Activated naive CD8-positive, alpha-beta T cell treated with anti-CD3 and anti-CD28 coated beads, Interleukin-2, amount 50 U/mL, for 24 hours (primary cell): ENCODE measurements around the gene ARL2.

Experiments
- ATAC-seq: fragments of 150-1000 bp; cut with Tn5 transposase; one replicate; pipeline ENCODE4 v1.10.0; 2021
- DNase-seq: peaks from one replicate; pipeline ENCODE4 v3.0.0; 2021
- H3K27ac Mint-ChIP-seq: one replicate; pipeline ENCODE4 v1.8.0; 2021; ENCODE audit warnings: mild to moderate bottlenecking, mixed read lengths
- H3K27me3 Mint-ChIP-seq: one replicate; pipeline ENCODE4 v1.8.0; 2021; ENCODE audit warnings: mixed read lengths
- H3K36me3 Mint-ChIP-seq: one replicate; pipeline ENCODE4 v1.8.0; 2021; ENCODE audit warnings: low read depth, mixed read lengths
- H3K4me1 Mint-ChIP-seq: one replicate; pipeline ENCODE4 v1.8.0; 2021; ENCODE audit warnings: mixed read lengths
- H3K4me3 Mint-ChIP-seq: one replicate; pipeline ENCODE4 v1.8.0; 2021; ENCODE audit warnings: mild to moderate bottlenecking, moderate library complexity, mixed read lengths
- H3K9me3 Mint-ChIP-seq: one replicate; pipeline ENCODE4 v1.8.0; 2021; ENCODE audit warnings: mixed read lengths

ARL2 gene

DNA sequence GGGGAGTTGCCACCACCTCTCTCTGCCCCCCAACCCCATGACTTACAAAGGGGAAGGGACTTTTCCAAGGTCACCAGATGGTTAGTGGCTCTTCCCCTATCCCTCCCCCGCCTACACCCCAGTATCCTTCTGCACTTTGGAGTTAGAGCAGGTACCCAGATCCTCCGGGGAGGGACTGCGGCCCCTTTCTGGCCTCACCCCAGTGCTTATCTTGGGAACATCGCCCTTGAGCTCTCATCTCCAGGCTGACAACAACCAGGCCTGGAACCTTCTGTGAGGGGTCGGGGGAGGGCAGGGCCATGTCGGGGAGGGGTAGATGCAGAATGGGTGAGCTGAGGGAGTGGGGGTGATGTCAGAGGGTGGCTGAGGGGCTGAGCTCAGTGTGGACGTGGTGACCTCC is 51.9 kb downstream of the ARL2 start:
- no peak overlapping the region for H3K4me3 Mint-ChIP-seq

DNA sequence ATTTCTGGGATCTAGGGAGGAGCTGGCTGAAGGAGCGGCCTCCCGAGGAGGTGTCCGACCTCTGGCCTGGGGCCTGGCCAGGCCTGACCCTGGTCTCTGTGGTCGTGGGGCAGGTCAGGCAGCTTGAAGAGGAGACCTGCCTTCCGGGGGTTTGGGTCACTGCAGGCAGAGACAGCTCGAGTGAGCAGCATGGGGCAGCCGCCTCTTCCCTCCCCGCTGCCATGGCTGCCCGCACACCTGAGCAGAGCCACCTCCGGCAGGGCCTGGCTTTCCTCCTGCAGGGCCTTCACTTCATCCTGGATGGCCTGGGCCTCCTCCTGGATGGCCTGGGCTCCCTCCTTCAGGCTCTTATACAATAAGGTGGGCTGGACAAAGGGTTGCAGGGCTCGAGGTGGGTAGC is 52.4 kb downstream of the ARL2 start:
- ATAC-seq, result no peak
- H3K27ac Mint-ChIP-seq, result no peak overlapping the region
- H3K9me3 Mint-ChIP-seq, result no peaks in the 10 kb centered on the region
- DNase-seq, result no peak
- no peak overlapping the region for H3K4me3 Mint-ChIP-seq
- H3K4me1 Mint-ChIP-seq, result no peaks in the 10 kb centered on the region
- no peaks in the 10 kb centered on the region for H3K36me3 Mint-ChIP-seq
- no peaks in the 10 kb centered on the region for H3K27me3 Mint-ChIP-seq

More for the DNA sequence above, 51.9 kb downstream of the ARL2 start:
- Mint-ChIP-seq H3K4me1 (no peaks in the 10 kb centered on the region), H3K27ac (no peak overlapping the region), H3K27me3 (no peaks in the 10 kb centered on the region), H3K9me3 (no peaks in the 10 kb centered on the region), H3K36me3 (no peaks in the 10 kb centered on the region)
- DNase-seq (no peak), ATAC-seq (no peak)

DNA sequence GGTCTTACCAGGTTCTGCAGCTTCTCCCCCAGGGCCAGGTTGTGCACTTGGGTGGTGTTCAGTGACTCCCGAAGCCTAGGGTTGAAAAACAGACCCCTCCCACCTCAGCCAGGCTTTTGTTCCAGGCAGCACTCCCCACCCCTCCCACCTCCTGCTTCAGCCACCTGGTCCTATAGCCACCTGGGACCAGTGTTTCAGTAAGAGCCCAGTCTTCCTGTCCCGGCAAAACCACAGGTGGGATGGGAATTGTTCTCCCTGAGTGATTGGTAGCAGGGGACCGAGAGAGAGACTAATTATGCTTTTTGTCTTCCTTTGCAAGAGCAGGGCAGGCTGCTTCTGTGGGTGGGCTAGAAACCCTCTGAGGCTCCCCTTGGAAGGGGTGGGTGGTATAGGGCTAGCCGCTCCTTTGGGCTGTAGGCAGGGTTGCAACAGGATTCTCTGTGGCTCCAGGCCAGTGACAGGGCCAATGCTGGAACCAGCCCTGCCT is 52.9 kb downstream of the ARL2 start:
- H3K27ac Mint-ChIP-seq, result no peak overlapping the region
- no peak for DNase-seq
- H3K36me3 Mint-ChIP-seq, result no peaks in the 10 kb centered on the region
- no peak overlapping the region for H3K4me3 Mint-ChIP-seq
- H3K27me3 Mint-ChIP-seq, result no peaks in the 10 kb centered on the region
- no peaks in the 10 kb centered on the region for H3K9me3 Mint-ChIP-seq
- H3K4me1 Mint-ChIP-seq, result no peaks in the 10 kb centered on the region
- ATAC-seq, result no peak

DNA sequence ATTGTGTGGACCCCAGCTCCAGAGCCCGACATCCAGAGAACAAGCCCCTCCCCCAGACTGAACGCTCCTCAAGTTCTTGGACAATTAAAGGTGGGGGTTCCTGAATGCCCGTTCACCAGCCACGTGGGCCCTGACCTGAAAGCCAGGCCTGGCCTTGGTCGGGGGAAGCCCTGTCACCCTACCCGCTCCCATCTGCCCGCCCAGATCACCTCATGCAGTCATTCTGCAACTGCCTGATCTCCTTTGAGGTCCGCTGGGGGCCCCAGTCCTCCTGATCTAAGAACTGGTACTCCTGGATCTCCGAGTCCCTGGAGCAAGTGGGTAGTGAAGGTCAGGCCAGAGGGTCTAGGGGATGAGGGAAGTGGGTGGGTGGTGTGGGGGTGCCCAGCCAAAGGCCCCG is 53.5 kb downstream of the ARL2 start:
- no peak overlapping the region for H3K4me3 Mint-ChIP-seq
- H3K4me1 Mint-ChIP-seq, result no peaks in the 10 kb centered on the region
- no peak for ATAC-seq
- no peak overlapping the region for H3K27ac Mint-ChIP-seq
- no peaks in the 10 kb centered on the region for H3K27me3 Mint-ChIP-seq
- H3K9me3 Mint-ChIP-seq, result no peaks in the 10 kb centered on the region
- H3K36me3 Mint-ChIP-seq, result no peaks in the 10 kb centered on the region
- no peak for DNase-seq

DNA sequence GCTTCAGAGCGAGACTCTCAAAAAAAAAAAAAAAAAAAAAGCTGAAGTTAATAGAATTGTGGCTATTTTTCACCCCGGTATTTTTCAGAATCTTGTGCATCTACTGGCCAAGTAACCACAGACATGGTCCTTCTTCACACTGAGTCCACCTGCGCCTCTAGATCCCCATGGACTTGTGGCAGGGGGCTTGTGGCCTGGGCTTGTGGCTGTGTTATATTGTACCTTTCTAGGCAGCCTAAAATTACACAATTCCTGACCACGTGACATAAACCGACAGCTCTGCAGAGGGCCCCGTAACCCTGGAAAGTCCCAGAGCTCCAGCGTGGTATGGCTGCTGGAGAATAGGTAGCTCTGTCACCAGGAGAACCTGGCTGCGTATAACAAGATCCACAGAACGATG is 55.3 kb downstream of the ARL2 start:
- DNase-seq, result no peak
- Mint-ChIP-seq H3K4me3 (no peak overlapping the region), H3K4me1 (no peaks in the 10 kb centered on the region), H3K27me3 (no peaks in the 10 kb centered on the region), H3K27ac (no peak overlapping the region), H3K36me3 (no peaks in the 10 kb centered on the region), H3K9me3 (no peaks in the 10 kb centered on the region)
- no peak for ATAC-seq
